Stimulated activated CD8-positive, alpha-beta memory T cell treated with anti-CD3 and anti-CD28 coated beads, Interleukin-4, amount 100 ng/mL, for 4 hours (primary cell): Measurements from ENCODE around the gene BMPR2.

Experiments used
- DNase-seq, 2 donors: peaks; one replicate each; pipeline ENCODE4 v3.0.0-alpha.2; 2020; ENCODE audit warnings: low read depth in 2 of 2, low spot score in 1 of 2

Gene BMPR2

DNA sequence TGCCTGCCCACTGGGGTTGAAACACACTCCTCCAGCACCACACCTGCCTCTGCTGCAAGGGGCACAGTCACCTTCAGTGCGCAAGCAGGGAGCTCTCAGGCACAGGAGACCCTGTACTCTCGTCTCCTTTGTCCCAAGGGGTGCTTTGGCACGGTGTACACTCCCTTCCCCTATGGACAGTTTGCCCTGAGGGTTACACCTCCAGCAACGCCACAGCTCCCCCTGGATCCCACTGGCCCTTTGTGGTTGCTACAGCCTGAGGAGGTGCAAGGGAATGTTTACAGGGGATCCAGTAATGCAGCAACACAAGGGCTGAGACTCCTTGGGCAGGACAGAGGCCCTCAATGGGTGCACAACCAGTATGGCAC, 213.4 kb downstream of the BMPR2 start:
- DNase-seq: no peak

DNA sequence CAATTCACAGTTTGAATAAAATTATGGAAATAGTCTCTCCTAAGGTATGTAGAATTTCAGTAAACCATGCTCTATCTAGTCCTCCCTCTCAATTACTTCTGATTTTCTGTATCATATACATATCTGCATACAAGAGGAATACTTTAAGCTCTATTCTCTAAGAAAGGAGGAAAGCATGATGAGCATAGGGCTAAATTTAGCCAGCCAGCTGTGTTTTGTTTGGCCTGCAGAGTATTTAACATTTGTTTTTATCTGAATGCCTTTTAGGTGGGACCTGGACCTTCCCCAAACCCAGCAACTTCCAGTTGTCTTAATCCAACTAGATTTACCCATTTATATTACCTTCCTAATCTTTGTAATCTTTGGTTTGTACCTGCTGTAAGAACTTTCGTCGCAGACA, 216.4 kb downstream of the BMPR2 start:
- no peak for DNase-seq

DNA sequence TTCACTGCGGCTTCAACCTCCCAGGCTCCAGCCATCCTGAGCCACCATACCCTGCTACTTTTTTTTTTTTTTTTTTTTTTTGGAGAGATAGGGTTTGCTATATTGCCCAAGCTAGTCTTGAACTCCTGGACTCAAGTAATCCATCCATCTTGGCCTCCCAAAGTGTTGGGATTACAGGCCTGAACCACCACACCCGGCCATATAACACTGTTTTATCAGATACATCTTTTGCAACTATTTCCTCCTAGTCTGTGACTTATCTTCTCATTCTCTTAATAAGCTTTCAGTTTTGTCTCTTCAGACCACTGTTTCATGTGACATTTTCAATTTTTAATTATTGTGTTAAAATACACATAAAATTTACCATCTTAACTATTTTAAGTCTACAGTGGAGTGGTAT, 223.0 kb downstream of the BMPR2 start:
- DNase-seq: no peak

DNA sequence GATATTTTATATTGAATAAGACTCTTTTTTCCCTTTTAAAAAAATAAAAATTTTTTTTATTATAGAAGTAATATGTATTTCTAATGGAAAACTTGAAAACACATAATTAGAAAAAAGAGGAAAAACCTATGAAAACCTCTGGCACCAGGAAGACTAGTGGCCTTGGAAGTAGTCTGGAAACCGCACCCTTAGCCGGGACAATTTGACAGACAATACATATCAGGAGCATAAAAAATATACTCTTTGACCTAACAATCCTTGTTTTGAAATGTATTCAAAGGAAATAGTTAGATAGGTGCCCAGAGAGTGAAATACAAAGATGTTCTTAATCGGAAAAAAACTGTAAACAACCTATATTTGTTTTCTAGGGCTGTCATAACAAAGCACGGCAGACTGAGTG, 223.8 kb downstream of the BMPR2 start:
- DNase-seq: no peak

DNA sequence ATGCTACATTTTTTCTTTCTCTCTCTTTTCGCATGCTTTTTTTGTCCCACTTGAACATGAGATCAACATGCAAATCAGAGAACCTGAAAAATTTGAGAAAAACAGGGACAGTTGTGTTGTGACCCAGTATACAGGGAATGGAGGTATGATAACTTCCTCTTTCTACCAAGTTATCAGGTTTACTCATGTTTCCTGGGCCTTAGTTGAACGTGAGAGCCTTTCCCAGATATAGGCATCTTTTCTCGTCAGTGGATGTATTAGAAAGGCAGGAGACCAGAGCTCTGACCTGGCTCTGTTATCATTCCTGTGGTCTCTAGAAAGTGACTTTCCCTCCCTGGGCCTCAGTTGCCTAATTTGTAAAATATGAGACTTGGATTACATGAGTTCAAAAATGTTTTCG, 228.6 kb downstream of the BMPR2 start:
- no peak for DNase-seq

DNA sequence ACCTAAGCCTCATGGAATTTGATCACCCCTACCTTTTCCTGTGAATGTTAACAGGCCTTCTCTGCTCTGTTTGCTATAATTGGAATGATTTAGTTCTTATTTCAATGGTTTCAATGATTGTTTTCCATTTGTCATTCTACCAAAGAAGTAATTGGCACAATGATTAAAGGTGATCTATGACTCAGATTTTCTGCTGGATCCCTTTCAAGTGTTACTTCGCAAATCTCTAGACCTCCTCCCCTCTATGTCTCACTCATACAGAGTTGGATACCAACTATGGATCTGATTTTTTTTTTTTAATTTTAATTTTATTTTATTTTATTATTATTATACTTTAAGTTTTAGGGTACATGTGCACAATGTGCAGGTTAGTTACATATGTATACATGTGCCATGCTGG, 229.0 kb downstream of the BMPR2 start:
- no peak for DNase-seq

DNA sequence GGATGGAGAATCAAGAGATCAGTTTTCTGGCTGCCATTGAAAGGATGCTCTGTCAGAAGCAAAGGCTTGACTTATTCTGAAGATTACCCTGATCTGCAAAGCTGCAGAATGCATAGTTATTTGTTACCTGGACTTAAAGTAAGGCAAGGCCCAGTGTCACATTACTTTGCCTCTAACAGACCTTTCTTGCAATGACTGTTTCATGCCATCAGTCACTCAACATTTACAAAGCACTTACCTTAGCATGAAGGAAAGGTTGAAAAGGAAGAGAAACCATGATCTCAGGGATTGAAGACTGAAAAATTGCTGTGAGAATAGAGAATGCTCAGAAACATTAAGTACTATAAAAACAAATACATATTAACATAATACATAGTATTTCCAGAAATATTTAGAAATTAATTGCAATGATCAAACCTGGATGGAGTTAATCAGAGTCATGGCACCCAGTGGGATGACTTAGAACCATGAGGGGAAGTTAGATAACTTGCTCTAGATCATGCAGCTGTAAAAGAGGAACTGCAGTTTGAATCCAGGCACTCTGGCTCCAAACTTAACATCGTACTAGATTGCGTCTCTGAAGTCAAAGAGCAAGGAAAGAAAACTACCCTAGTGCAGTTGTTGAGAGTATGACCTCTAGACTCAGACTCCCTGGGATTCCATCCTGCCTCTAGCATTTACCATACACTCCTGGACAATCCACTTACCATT, 232.2 kb downstream of the BMPR2 start:
- DNase-seq: no peak

DNA sequence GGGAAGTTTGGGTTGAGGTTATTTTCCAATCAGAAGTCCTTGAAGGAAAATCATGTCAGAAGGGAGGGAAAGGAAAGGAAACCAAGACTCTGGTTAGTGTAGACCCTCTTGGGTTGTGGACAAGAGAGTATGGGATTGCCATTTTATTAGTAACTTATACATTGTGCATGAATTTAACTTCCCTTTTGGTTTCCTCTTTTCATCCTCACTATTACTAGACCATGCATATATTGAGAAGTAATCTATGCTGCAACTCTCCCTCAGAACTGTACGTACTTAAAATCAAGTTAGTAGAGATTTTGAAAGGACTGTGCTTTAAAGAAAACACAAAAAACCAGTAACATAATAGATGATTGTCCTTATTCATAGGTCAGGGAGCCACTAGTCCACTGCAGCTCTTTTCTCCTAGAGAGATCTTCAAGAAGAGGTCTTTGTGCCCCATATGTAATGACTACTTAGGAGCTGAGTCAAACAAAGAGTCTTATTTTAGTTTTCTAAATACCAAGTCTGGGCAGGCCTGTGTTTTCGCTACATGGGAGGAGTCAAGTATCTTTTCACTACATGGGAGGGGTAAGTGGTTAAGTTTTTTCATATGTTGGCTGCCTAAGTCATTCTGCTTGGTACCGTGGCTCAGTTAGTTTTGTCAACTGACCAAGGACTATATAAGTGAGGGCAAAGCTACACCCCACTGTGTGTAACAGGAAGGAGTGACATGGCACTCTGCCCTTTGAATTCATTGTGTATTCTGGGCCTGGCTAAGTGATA, 233.4 kb downstream of the BMPR2 start:
- DNase-seq: no peak

DNA sequence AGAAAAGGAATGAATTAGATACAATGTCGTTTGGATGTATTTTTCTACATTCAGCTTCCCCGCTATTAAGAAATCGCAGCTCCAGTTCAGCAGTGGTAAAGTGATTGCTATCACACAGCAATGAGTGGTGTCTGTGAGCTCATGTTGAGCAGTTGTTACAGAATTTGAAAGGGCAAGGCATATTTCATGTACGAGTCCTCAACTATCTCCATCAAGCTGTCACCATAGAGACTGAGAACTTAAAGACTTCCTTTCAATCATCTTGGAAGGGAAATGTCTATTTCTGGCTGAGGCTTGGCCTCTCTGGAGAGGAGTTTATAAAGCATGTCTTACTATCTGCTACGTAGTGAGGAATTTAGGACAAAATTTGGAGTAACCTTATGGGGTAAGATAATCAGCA, 234.3 kb downstream of the BMPR2 start:
- no peak for DNase-seq

DNA sequence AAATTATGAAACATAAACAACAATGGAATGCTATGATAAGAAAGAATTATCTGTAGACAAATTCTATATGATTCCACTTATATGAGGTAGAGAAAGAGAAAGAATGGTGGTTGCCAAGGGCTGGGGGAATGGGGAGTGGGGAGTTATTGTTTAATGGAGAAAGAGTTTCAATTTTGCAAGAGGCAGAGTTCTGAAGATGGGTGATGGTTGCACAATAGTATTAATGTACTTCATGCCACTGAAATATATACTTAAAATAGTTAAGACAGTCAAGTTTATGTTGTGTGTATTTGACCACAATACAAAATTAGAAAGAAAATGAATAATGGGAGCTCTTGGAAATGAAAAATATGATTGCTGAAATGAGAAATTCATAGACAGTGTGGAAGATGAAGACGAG, 236.0 kb downstream of the BMPR2 start:
- DNase-seq: no peak

DNA sequence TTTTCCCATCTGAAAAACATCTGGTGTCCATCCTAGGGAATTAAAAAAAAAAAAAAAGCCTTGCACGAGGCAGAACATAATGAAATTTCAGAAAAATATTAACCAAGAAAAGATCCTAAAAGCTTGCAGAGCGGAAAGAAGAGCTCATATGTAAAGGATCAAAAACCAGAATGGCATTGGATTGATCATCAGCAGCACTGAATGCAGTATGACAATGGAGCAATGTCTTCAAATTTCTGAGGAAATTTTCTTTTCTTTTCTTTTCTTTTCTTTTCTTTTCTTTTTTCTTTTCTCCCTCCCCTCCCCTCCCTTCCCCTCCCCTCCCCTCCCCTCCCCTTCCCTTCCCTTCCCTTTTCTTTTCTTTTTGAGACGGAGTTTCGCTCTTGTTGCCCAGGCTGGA, 237.4 kb downstream of the BMPR2 start:
- no peak for DNase-seq
